ENCODE measurements around the gene CHCHD10.

The CHCHD10 gene

DNA sequence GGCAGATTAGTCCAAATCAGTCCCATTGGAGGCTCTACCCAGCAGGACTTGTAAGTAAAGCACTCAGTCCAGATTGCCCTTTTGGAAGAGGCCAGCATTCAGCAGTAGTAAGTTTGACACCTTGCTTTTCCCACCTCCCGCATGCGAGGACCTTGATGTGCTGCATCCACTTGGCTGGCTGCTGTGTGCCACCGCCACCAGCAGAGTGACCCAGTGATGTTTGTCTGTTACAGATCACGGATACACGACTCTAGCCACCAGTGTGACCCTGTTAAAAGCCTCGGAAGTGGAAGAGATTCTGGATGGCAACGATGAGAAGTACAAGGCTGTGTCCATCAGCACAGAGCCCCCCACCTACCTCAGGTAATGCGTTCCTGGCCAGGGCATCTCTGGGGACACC, 25.6 kb upstream of the CHCHD10 start:
- TF ChIP-seq, protein P1, sequence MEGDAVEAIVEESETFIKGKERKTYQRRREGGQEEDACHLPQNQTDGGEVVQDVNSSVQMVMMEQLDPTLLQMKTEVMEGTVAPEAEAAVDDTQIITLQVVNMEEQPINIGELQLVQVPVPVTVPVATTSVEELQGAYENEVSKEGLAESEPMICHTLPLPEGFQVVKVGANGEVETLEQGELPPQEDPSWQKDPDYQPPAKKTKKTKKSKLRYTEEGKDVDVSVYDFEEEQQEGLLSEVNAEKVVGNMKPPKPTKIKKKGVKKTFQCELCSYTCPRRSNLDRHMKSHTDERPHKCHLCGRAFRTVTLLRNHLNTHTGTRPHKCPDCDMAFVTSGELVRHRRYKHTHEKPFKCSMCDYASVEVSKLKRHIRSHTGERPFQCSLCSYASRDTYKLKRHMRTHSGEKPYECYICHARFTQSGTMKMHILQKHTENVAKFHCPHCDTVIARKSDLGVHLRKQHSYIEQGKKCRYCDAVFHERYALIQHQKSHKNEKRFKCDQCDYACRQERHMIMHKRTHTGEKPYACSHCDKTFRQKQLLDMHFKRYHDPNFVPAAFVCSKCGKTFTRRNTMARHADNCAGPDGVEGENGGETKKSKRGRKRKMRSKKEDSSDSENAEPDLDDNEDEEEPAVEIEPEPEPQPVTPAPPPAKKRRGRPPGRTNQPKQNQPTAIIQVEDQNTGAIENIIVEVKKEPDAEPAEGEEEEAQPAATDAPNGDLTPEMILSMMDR (conservative IDR thresholded peaks at IDR 0.05): no peak
- no peak overlapping the region for H3K27ac ChIP-seq

DNA sequence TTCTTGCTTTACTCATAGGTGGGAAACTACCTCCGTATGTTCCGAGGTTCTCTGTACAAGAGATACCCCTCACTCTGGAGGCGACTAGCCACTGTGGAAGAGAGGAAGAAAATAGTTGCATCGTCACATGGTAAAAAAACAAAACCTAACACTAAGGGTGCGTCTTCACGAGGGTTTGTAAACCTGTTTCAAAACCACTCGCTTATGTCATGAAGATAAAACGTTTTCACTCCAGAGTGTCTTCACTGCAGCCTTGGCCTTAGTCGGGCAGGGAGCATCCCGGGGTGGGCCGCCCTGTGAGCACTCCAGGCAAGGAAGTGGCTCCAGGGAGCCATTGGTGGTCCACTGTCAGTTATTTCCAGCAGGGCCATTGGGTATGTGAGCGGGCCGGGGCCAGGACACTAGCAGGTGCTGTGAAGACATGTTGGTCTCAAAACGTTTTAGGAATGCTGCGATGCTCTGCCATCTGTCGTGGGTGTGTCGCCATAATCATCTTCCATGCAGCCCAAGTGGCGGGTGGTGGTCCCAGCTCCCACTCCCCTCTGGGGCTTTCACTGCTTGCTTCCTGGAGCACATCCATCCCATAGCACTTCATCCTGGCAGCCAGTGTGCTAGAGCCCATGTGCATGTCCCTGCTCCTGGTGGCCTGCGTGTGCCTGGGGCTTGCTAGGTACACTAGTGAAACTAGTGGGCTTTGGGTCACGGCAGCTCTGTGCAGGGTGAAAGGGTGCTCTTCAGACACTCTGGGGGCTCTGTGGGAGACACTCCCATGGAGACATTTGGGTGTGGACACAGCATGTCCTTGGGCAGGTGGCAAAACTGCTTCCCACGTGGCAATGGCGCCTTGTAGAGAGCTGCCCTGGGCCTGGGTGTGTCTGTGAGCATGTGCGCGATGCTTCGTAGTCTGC, 24.2 kb upstream of the CHCHD10 start:
- no peak overlapping the region for H3K27ac ChIP-seq
- TF ChIP-seq, protein P1 (conservative IDR thresholded peaks at IDR 0.05): no peak

- no peak overlapping the region for H3K27ac ChIP-seq
- TF ChIP-seq, protein P1 (conservative IDR thresholded peaks at IDR 0.05): no peak
These were observed 23.3 kb upstream of the CHCHD10 start for GRCh38 chr22:23790819-23791737.

DNA sequence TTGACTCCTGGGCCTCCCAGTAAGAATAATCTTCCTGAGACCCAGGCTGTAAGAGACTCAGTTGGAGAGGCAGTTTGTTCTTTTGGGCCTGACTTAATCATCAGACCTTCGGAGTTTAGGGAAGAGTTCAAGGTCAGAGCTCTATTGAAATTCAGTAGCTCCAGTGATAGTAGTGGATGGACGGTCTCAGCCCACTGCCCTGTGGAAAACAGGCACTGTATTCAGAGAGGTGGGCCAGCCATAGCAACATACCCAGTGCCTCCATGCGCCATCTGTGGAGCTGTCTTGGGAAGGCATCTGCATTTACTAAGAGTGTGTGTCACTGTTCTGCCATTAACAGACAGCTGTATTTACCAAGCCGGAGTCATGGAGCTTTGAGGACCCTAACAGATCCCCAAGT, 21.9 kb upstream of the CHCHD10 start:
- no peak overlapping the region for H3K27ac ChIP-seq
- TF ChIP-seq, protein P1 (conservative IDR thresholded peaks at IDR 0.05): no peak

GRCh38 chr22:23789121-23789520, 21.3 kb upstream of the CHCHD10 start:
- TF ChIP-seq, protein P1 (conservative IDR thresholded peaks at IDR 0.05): no peak
- H3K27ac ChIP-seq: no peak overlapping the region

GRCh38 chr22:23787910-23788309, 20.1 kb upstream of the CHCHD10 start:
- peak overlapping the region; percentile 99 for H3K27ac ChIP-seq
- TF ChIP-seq, protein P1 (conservative IDR thresholded peaks at IDR 0.05): no peak

GRCh38 chr22:23787600-23787896, 19.8 kb upstream of the CHCHD10 start:
- H3K27ac ChIP-seq: peak overlapping the region; percentile 99

More at GRCh38 chr22:23787600-23787896, 19.8 kb upstream of the CHCHD10 start:
- TF ChIP-seq, protein P1 (conservative IDR thresholded peaks at IDR 0.05): no peak
